Measurements from ENCODE around the gene RPL39L.
"Not testable (repeated sequence)": the region's sequence is repeated elsewhere in the genome, so short reads cannot be mapped to it uniquely, and the experiment has no call there.

Gene RPL39L

GRCh38 chr3:187150599-187150998, 11.3 kb upstream of the RPL39L start:
- no peak overlapping the region for H3K4me2 ChIP-seq

DNA sequence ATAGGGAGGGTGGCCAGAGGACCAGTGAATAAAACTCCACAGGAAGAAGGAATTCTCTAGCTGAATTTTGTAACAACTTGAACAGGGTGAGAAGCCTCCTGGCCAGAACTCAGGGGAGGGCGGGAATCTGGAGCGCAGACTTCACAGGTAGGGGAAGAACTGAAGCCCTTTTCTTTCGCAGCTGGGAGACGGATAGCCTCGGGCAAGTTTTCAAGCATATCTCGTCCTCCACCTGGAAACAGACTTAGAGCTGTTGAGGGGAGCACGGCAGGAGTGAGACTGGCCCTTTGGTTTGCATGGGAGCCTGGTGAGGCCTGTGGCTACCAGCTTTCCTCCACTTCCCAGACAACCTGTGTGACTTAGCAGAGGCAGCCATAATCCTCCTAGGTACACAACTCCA, 10.9 kb upstream of the RPL39L start:
- Histone ChIP-seq H3K36me3 (peaks cover 0 to 4% (median 0%) of the 10 kb centered on the region in 11 experiments; a peak in 4 of 22 replicates), H3K4me2 (no peak overlapping the region), H3K9me3 (replicated peaks in 1 of 11) (peaks cover 22 to 40% (median 27%) of the 10 kb centered on the region in 11 experiments), H3K9ac (no peak overlapping the region), H4K20me1 (no peaks in the 10 kb centered on the region), H3K27ac (no peak overlapping the region), H3K27me3 (no peaks in the 10 kb centered on the region), H3K4me1 (no peaks in the 10 kb centered on the region), H3K4me3 (no peak overlapping the region)
- no peak for TF ChIP-seq Cebpa-rat (IDR thresholded peaks at IDR 0.05)

More at GRCh38 chr3:187150599-187150998, 11.3 kb upstream of the RPL39L start:
- Histone ChIP-seq H3K36me3 (no peaks in the 10 kb centered on the region; a peak in 1 of 22 replicates), H3K9me3 (replicated peaks in 1 of 11) (peaks cover 18 to 37% (median 23%) of the 10 kb centered on the region in 11 experiments), H3K27ac (no peak overlapping the region), H4K20me1 (no peaks in the 10 kb centered on the region), H3K27me3 (no peaks in the 10 kb centered on the region), H3K4me3 (no peak overlapping the region), H3K4me1 (no peaks in the 10 kb centered on the region), H3K9ac (no peak overlapping the region)
- TF ChIP-seq Cebpa-rat (IDR thresholded peaks at IDR 0.05): no peak

- Histone ChIP-seq H3K27me3 (no peaks in the 10 kb centered on the region), H4K20me1 (no peaks in the 10 kb centered on the region), H3K4me2 (no peak overlapping the region), H3K9me3 (replicated peaks in 1 of 11) (peaks cover 54 to 72% (median 61%) of the 10 kb centered on the region in 11 experiments), H3K4me3 (no peak overlapping the region; a peak in 1 of 20 replicates), H3K4me1 (no peaks in the 10 kb centered on the region), H3K27ac (no peak overlapping the region), H3K36me3 (peaks cover 0 to 6% (median 0%) of the 10 kb centered on the region in 11 experiments; a peak in 4 of 22 replicates), H3K9ac (no peak overlapping the region)
- no peak for TF ChIP-seq Cebpa-rat (IDR thresholded peaks at IDR 0.05)
These were observed 7.1 kb upstream of the RPL39L start for GRCh38 chr3:187146389-187146788.

DNA sequence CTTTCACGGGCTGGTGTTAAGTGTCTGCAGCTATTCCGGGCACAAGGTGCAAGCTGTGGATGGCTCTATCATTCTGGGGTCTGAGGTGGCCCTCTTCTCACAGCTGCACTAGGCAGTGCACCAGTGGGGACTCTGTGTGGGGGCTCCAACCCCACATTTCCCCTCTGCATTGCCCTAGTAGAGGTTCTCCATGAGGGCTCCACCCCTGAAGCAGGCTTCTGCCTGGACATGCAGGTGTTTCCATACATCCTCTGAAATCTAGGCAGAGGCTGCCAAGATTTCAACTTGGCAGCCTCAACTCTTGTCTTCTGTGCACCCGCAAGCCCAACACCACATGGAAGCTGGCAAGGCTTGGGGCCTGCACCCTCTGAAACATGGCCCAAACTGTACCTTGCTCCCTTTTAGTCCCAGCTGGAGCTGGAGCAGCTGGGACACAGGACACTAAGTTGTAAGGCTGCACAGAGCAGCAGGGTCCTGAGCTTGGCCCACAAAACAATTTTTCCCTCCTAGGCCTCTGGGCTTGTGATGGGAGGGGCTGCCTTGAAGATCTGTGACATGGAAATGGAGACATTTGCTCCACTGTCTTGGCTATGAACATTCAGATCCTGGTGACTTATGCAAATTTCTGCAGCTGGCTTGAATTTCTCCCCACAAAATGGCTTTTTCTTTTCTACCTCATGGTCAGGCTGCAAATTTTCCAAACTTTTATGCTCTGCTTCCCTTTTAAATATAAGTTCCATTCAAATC, 6.0 kb upstream of the RPL39L start:
- peak overlapping the region in 1 of 10 experiments; percentile 11; a peak in 2 of 20 replicates for H3K4me3 ChIP-seq
- H3K9me3 ChIP-seq (replicated peaks in 1 of 11): peaks cover 56 to 74% (median 63%) of the 10 kb centered on the region in 11 experiments
- H3K4me2 ChIP-seq: no peak overlapping the region
- H3K27ac ChIP-seq: no peak overlapping the region
- H3K27me3 ChIP-seq: no peaks in the 10 kb centered on the region
- H3K36me3 ChIP-seq: peaks cover 0 to 6% (median 0%) of the 10 kb centered on the region in 11 experiments; a peak in 4 of 22 replicates
- no peak overlapping the region for H3K9ac ChIP-seq
- H3K4me1 ChIP-seq: no peaks in the 10 kb centered on the region
- H4K20me1 ChIP-seq: no peaks in the 10 kb centered on the region
- TF ChIP-seq Cebpa-rat (IDR thresholded peaks at IDR 0.05): no peak

GRCh38 chr3:187139895-187140253, 578 bp upstream of the RPL39L start:
- no peaks in the 10 kb centered on the region for H3K27me3 ChIP-seq
- peak overlapping the region in 10 of 11 experiments; percentile 75 to 96 (median 91); a peak in 20 of 22 replicates for H3K27ac ChIP-seq
- H3K9ac ChIP-seq: peak overlapping the region in 10 of 11 experiments; percentile 71 to 89 (median 85); a peak in 19 of 22 replicates
- TF ChIP-seq Cebpa-rat (IDR thresholded peaks at IDR 0.05): no peak
- peak overlapping the region; percentile 53 to 75 (median 66) for H3K4me3 ChIP-seq
- peaks cover 9 to 38% (median 23%) of the 10 kb centered on the region in 11 experiments; a peak in 21 of 22 replicates for H3K36me3 ChIP-seq
- H3K4me2 ChIP-seq: peak overlapping the region; percentile 70 to 99 (median 83); a peak in 21 of 22 replicates
- peaks cover 47 to 81% (median 76%) of the 10 kb centered on the region in 11 experiments for H3K9me3 ChIP-seq (replicated peaks in 1 of 11)
- no peaks in the 10 kb centered on the region for H4K20me1 ChIP-seq
- peaks cover 9 to 18% (median 11%) of the 10 kb centered on the region in 10 experiments; a peak in 18 of 20 replicates for H3K4me1 ChIP-seq

DNA sequence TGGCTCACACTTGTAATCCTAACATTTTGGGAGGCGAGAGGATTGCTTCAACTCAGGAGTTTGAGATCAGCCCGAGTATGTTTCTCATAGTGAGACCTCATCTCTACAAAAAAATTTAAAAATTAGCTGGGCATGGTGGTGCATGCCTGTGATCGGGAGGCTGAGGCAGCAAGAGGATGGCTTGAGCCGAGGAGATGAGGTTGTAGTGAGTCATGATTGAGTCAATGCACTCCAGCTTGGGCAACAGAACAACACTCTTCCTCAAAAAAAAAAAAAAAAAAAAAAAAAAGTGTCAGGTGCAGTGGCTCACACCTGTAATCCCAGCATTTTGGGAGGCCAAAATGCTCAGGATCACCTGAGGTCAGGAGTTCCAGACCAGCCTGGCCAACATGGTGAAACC, 2.4 kb downstream of the RPL39L start:
- Histone ChIP-seq H3K9me3 (replicated peaks in 1 of 11) (peaks cover 47 to 81% (median 77%) of the 10 kb centered on the region in 11 experiments), H3K27me3 (no peaks in the 10 kb centered on the region), H3K4me2 (no peak overlapping the region), H3K9ac (no peak overlapping the region), H3K4me1 (peaks cover 9 to 30% (median 22%) of the 10 kb centered on the region in 10 experiments; a peak in 19 of 20 replicates), H3K4me3 (no peak overlapping the region), H3K36me3 (peaks cover 11 to 66% (median 52%) of the 10 kb centered on the region in 11 experiments; a peak in 21 of 22 replicates), H4K20me1 (no peaks in the 10 kb centered on the region), H3K27ac (no peak overlapping the region)
- no peak for TF ChIP-seq Cebpa-rat (IDR thresholded peaks at IDR 0.05)

- peaks cover 9 to 31% (median 23%) of the 10 kb centered on the region in 10 experiments for H3K4me1 ChIP-seq
- no peak overlapping the region for H3K4me2 ChIP-seq
- H3K4me3 ChIP-seq: no peak overlapping the region
- peaks cover 41 to 79% (median 72%) of the 10 kb centered on the region in 11 experiments for H3K9me3 ChIP-seq (replicated peaks in 1 of 11)
- TF ChIP-seq Cebpa-rat (IDR thresholded peaks at IDR 0.05): no peak
- H4K20me1 ChIP-seq: no peaks in the 10 kb centered on the region
- no peak overlapping the region for H3K27ac ChIP-seq
- H3K36me3 ChIP-seq: peaks cover 11 to 69% (median 54%) of the 10 kb centered on the region in 11 experiments; a peak in 21 of 22 replicates
- H3K9ac ChIP-seq: no peak overlapping the region
- no peaks in the 10 kb centered on the region for H3K27me3 ChIP-seq
These were observed 3.0 kb downstream of the RPL39L start for GRCh38 chr3:187136337-187136736.

DNA sequence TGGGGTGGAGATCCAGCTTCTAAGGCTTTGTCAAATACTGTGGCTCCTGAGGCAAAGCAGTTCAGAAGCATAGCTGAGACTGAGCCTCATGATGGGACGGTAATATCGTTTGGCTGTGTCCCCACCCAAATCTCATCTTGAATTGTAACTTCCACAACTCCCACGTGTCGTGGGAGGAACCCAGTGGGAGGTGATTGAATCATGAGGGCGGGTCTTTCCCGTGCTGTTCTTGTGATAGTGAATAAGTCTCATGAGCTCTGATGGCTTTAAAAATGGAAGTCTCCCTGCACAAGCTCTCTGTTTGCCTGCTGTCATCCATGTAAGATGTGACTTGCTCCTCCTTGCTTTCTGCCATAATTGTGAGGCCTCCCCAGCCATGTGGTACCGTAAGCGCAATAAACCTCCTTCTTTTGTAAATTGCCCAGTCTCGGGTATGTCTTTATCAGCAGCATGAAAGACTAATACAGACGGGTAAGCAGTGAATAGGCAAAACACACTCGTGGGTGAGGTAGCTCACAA, 4.1 kb downstream of the RPL39L start:
- H4K20me1 ChIP-seq, H3K4me2 ChIP-seq, H3K9ac ChIP-seq, H3K27me3 ChIP-seq, H3K27ac ChIP-seq: not testable (repeated sequence)
- peaks cover 45 to 88% (median 81%) of the 10 kb centered on the region in 11 experiments for H3K9me3 ChIP-seq (replicated peaks in 1 of 11)
- H3K36me3 ChIP-seq: peaks cover 14 to 77% (median 58%) of the 10 kb centered on the region in 11 experiments; a peak in 21 of 22 replicates
- H3K4me3 ChIP-seq: 0 out of 20 replicates have a peak overlapping the region, but pooled peaks of 3 of the 10 experiments have one; percentile 1 to 14 (median 11)
- peaks cover 15 to 41% (median 30%) of the 10 kb centered on the region in 10 experiments for H3K4me1 ChIP-seq

DNA sequence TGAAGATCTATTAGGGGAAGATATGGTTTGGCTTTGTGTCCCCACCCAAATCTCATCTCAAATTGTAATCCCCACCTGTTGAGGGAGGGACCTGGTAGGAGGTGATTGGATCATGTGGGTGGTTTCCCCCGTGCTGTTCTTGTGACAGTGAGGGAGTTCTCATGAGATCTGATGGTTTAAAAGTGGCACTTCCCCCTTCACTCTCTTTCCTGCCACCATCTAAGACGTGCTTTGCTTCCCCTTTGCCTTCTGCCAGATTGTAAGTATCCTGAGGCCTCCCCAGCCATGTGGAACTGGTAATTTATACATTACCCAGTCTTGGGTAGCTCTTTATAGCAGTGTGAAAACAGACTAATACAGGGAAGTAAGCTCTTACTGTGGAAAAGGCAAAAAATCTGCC, 6.1 kb downstream of the RPL39L start:
- not testable (repeated sequence) for H3K27me3 ChIP-seq, H4K20me1 ChIP-seq, H3K4me3 ChIP-seq, H3K9ac ChIP-seq
- H3K9me3 ChIP-seq (replicated peaks in 1 of 11): peaks cover 55 to 100% (median 90%) of the 10 kb centered on the region in 11 experiments
- peak overlapping the region in 2 of 11 experiments; percentile 25 to 29; a peak in 3 of 22 replicates for H3K27ac ChIP-seq
- H3K4me1 ChIP-seq: peaks cover 6 to 35% (median 20%) of the 10 kb centered on the region in 10 experiments; a peak in 19 of 20 replicates
- H3K4me2 ChIP-seq: peak overlapping the region in 7 of 11 experiments; percentile 1 to 38 (median 24); a peak in 9 of 22 replicates
- H3K36me3 ChIP-seq: peaks cover 18 to 88% (median 57%) of the 10 kb centered on the region in 11 experiments; a peak in 21 of 22 replicates

Data from BLaER1 treated with 17β-estradiol and CSF1 and Interleukin-3, amounts not matched to agents 10 nM and 100 nM (cell line).